Superior temporal gyrus (tissue), 1 donor: ENCODE results near the gene BCKDHB.
"Not testable (repeated sequence)": the region's sequence is repeated elsewhere in the genome, so short reads cannot be mapped to it uniquely, and the experiment has no call there.

Experiments
- DNase-seq: peaks from one replicate; pipeline ENCODE4 v3.0.0-alpha.2; 2016; ENCODE audit errors: extremely low spot score

BCKDHB gene

DNA sequence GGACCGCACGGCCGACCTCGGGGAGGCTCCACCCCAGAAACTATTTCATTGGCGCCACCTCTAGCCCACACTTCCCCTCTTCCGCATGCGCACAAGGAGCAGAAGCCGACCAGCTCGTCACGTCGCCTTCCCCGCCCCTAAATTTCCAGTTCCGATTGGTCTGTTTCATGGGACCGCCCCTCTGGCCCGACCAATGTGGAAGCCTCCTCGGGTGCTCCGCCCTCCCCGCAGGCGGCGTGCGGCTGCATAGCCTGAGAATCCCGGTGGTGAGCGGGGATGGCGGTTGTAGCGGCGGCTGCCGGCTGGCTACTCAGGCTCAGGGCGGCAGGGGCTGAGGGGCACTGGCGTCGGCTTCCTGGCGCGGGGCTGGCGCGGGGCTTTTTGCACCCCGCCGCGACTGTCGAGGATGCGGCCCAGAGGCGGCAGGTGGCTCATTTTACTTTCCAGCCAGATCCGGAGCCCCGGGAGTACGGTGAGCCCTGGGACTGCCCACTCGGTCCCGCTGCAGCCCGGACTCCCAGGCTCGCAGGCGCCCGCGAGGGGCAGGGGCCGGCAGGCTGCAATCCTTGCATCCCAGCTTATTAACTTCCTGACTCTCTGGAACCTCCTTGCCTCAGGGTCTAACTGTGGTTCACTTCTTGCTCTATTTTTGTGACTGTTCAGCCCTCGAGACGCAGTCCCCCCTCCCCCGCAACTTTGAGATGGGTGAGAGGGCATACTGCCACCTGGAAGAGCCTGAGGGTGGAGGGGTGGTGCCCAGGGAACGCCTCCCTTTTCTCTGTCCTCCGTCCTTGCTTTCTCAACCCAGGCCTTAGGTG lies at the start of gene BCKDHB:
TSS of gene BCKDHB (plus strand) at position 254 of the 818 bp plus-strand sequence. CDS start at position 277, 23 bp downstream.
- DNase-seq = peak; percentile 99

- DNase-seq = no peak
Observed at GRCh38 chr6:80060774-80061173, 45.7 kb upstream of the BCKDHB start.

- DNase-seq = not testable (repeated sequence)
Observed at GRCh38 chr6:80068146-80068545, 38.3 kb upstream of the BCKDHB start.

DNA sequence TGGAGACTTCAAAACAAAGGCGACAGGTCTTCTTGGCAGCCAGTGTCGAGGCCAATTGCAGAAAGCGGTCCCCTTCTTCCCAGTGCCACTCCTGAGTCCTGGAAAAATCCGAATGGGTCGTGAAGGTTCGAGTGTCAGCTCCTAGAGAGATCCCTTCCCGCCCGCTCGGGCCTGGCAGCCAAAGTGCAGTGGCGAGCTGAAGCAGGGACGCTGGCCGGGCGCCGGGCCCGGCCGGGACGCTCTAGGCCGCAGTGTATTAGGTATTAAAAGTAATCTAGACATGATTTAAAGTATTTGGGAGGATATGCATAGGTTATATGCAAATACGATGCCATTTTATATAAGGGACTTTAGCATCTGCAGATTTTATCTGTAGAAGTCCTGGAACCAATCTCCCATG lies 36.0 kb upstream of the BCKDHB start:
- DNase-seq = not testable (repeated sequence)

DNA sequence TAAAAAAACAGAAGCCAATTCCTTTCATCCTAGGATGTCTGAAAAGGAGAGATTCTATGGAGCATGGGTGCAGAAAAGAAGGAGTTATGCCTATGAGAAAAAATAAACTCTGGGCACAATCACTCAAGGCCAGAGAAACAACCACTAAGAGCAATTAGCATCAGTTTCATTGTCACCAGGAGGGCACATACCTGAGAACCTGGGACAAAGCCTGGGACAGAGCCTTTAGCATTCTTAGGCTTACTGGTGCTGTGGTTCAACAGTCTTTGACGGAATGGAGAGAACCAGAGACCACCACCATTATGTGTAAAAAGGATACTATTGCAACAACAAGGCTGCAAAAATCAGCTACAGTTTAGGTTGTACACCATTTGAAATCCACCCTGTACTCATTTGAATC lies 29.4 kb upstream of the BCKDHB start:
- no peak for DNase-seq

GRCh38 chr6:80088637-80089036 lies 17.8 kb upstream of the BCKDHB start:
- DNase-seq = no peak

- DNase-seq = no peak
Observed at GRCh38 chr6:80091506-80091905, 15.0 kb upstream of the BCKDHB start.

GRCh38 chr6:80094017-80094416 lies 12.5 kb upstream of the BCKDHB start:
- DNase-seq = peak; percentile 64

DNA sequence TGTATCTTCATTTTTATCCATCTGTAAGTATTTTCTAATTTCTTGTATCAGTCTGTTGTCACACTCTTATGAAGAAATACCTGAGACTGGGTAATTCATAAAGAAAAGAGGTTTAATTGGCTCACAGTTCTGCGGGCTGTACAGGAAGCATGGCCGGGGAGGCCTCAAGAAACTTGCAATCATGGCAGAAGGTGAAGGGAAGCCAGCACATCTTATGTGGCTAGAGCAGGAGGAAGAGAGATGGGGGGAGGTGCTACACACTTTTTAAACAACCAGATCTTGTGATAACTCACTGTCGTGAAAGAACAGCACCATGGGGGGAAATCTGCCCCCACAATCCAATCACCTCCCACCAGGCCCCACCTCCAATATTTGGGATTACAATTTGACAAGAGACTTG lies 10.9 kb upstream of the BCKDHB start:
- DNase-seq = no peak

DNA sequence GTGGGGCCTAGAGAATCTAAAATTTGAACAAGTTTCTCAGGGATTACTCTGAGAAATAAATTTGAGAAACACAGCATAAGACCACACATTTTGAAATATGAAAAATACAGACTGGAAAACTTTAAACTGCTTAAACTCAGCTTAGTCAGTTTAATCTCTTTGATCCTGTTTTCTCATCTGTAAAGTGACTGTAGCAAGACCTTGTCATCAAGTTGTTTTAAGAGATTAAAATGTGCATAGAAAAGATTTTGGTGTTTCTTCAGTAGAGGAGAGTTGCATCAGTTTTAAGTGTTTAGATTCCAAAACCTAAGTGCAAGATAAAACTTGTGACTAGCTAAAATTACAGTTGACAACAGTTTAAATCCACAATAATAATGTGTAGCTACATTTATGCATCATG lies 8.1 kb upstream of the BCKDHB start:
- DNase-seq = no peak

DNA sequence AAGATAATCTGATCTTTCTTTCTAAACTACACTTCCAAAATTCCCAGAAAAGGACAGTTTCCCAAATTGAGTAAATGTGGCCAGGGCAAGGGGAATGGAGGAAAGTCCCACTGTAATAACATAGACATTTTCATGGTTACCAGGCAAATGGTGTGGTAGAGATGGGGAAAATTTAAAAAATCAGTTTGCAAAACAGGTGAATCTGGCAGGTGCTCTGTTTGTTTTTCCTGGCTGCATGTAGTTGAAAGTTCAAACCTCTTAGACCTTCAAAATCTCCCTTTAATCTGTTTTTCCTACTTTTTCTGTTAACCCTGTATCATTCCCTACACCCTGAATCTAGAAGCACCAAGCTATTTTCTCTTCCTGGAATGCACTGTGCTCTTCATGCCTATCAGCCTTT lies 2.0 kb upstream of the BCKDHB start:
- DNase-seq = no peak

DNA sequence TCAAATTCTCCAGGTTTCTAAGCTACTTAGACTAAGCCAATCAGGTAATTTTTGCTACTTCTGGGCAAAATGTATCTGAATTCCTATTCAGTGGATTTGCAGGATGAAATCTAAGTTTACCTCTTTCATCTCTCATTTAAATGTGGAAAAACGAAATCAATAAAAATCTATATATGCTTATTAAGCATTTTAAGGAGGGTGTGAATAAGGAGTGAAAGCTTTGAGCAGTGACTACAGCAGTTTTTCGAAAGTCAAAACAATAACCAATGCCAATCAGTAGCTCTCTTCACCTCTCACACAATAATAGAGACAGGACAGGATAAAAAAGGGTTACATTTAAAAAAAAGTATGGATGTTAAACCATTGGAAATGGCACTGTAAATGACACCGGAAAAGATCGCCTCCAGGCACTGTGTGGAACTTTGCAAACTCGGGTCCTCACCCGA lies 476 bp upstream of the BCKDHB start:
- DNase-seq = no peak

- DNase-seq = not testable (repeated sequence)
Observed at GRCh38 chr6:80122576-80122975, 16.1 kb downstream of the BCKDHB start.

GRCh38 chr6:80126657-80127345 lies 20.3 kb downstream of the BCKDHB start:
- no peak for DNase-seq

GRCh38 chr6:80129485-80129884 lies 23.0 kb downstream of the BCKDHB start:
- no peak for DNase-seq

GRCh38 chr6:80133020-80133419 lies 26.5 kb downstream of the BCKDHB start:
- peak; percentile 82 for DNase-seq

DNA sequence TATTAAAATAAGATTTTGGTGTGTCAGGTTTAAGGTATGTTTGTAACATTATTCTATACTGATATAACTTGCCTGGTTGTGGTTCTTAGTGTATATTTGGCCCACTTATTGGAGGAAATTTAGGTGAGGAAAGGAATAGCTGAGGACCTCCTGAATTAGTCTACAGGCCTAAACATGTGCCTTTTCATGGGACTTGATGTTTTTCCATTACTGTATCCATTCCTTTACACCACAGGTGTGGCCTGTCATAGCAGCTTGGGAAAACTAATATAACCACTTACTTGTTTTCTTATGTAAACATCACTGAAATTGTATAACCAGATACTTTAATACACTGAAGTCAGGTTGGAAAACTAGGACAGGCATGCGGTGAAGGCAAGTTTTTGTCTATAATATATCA lies 27.6 kb downstream of the BCKDHB start:
- DNase-seq = no peak

DNA sequence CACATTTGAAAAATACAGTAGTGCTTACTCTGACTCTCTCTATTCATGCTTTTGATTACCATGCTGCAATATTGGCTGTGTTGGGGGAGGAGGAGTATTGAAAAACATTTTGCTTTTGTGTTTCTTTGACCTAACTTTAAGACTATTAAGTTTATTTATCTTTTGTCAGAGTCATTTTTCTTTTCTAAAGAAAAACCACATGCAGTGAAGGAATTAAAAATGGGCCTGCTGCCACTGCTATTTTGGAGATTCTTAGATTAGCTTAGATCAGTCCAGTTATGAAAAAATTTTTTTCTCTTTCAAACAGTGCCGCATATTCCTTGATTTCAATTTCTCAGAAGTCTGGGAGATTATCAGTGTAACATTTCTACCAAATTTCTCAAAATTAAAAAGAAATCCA lies 36.1 kb downstream of the BCKDHB start:
- DNase-seq = no peak

GRCh38 chr6:80143419-80143937 lies 37.0 kb downstream of the BCKDHB start:
- DNase-seq = peak; percentile 41

DNA sequence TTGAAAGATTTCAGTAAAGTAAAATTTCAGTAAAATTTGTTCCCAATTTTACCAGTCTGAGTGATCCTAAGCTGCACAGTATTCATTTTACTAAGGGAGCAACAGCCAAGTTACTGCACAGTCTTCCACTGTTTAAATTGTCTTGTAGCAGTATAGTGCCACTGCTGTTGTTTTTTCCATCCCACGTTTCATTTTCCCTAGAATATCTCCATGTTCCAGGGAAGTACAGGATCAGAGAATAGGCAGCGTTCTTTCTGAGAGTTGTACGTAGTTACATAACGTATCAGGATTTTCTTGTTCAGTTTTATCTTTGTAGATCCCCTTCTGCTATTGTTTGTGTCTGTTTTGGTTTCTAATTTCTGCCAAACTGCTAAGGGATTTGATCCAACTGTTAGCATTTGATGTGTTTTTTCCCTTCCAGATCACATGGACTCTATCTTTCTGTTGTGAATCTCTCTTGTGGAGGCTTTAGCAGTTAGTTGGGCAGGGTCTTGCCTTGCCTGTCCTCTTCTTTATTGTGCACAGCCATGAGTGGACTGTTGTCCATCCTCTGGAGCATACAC lies 38.4 kb downstream of the BCKDHB start:
- DNase-seq = no peak

DNA sequence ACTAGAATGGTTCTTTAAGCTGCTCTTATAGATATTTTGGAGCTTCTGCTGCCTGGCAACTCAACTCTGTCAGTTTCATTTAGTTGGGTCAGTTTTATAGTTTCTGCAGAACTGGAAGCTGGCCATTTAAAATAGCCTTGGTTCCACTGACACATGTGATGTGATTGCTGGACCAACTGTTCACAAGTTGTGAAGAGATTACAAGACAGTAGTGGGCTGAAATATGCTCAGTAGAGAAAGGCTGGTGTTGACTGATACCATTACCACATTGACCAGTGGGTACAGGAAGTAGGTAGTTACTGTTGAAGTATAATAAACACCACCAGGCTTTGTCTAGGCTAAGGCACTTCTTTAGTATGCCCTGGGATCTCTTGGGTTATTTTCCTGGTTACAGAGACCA lies 39.0 kb downstream of the BCKDHB start:
- DNase-seq = no peak

DNA sequence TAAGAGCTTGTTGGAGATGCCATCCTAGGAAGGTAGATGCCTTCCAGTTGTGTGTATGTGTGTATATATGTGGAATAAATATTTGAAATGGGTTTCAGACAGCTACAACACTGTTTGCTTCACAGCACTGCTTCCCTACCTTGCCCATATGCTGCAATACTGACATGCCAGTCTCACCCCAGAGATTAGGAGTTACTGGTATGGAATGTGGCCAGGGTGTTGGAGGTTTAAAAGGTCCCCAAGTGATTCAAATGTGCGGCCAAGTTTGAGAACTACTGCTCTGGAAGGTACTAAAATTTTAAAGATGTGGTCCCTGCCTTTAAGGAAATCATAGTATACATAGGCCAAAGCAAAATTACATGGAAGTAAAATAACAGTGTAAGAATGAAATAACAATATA lies 39.5 kb downstream of the BCKDHB start:
- DNase-seq = no peak

DNA sequence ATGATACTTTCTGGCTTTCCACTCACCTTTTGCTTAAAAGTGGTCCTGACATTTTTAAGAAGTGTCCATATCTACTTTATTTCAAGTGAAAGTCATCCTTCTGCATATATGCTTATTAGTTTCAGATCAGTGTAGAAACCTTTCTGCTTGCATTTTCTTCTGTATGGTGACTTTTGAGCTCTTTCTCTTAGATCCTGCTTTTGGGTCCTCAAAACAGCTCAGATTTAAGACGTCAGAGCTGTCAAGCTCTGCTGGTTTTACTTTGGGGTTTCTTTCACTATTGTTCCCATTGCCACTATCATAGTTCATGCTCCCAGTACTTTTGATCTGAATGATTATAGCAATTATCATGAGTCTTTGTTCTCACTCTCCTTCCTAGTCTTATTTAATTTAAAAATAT lies 41.7 kb downstream of the BCKDHB start:
- no peak for DNase-seq
